ENCODE measurements around the gene TNPO2.
"Not testable (repeated sequence)": the region's sequence is repeated elsewhere in the genome, so short reads cannot be mapped to it uniquely, and the experiment has no call there.

The TNPO2 gene

DNA sequence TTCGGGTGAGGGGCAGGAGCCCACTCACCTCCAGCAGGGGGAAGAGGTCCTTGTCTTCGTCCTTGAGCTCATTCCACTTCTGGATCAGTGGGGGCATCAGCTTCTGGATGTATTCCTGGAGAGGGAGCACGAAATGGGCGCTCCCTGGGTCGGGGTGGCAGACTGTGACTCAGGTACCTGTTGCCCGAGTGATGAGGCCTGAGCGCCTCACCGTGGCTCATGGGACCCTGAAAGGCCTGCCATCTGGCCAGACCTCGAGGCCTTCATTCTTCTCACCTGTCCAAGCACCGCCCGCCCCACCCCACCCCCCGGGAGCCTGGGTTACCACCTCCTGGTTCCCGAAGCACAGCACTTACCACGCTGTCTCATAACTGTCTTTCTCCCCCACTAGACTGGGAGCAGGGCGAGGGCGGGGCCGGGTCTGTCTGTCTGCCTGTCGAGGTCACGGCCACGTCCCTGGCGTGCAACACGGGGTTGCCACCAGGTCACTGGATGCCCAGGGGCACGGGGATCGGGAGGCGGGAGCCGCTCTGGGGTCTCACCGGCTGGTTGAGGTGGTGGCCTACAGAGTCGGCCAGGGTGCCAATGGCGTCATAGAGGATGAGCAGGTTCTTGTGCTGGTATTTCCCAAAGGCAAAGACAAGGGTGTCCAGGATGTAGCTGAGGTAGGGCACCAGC is 17.9 kb downstream of the TNPO2 start:
- no peak overlapping the region for H3K27ac Mint-ChIP-seq
- H3K27me3 Mint-ChIP-seq, result no peaks in the 10 kb centered on the region
- ATAC-seq (ENCODE audit: low read depth) (no peak), DNase-seq (ENCODE audit: low spot score in 2 of 2) (no peak)
- no peaks in the 10 kb centered on the region for H3K4me1 Mint-ChIP-seq
- no peaks in the 10 kb centered on the region for H3K9me3 Mint-ChIP-seq
- peaks cover 25% of the 10 kb centered on the region for H3K36me3 Mint-ChIP-seq
- H3K4me3 Mint-ChIP-seq, result no peak overlapping the region

GRCh38 chr19:12705169-12705568 is 18.6 kb downstream of the TNPO2 start:
- no peaks in the 10 kb centered on the region for H3K4me1 Mint-ChIP-seq
- H3K4me3 Mint-ChIP-seq, result no peak overlapping the region
- no peaks in the 10 kb centered on the region for H3K9me3 Mint-ChIP-seq
- H3K27me3 Mint-ChIP-seq, result no peaks in the 10 kb centered on the region
- H3K36me3 Mint-ChIP-seq, result peaks cover 23% of the 10 kb centered on the region
- no peak overlapping the region for H3K27ac Mint-ChIP-seq
- DNase-seq (ENCODE audit: low spot score in 2 of 2), result no peak
- ATAC-seq (ENCODE audit: low read depth), result no peak

DNA sequence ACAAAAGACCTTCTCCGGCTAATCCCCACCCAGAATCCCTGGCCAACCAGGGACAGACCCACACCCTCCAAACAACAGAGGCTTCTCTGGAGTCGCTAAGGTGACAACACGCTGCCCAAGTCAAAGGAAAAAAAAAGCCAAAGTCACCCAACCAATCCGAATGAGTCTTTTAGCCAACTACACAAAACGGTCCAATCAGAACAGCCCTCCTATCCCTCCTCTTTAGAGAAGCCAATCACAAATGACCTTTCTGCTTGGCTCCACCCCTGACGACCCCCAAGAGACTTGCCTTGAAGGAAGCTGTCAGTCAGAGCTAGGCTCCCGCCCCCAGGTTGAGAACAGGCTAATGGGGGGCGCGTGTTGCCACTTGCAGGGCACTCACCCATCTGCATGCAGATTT is 20.7 kb downstream of the TNPO2 start:
- no peak overlapping the region for H3K4me3 Mint-ChIP-seq

DNA sequence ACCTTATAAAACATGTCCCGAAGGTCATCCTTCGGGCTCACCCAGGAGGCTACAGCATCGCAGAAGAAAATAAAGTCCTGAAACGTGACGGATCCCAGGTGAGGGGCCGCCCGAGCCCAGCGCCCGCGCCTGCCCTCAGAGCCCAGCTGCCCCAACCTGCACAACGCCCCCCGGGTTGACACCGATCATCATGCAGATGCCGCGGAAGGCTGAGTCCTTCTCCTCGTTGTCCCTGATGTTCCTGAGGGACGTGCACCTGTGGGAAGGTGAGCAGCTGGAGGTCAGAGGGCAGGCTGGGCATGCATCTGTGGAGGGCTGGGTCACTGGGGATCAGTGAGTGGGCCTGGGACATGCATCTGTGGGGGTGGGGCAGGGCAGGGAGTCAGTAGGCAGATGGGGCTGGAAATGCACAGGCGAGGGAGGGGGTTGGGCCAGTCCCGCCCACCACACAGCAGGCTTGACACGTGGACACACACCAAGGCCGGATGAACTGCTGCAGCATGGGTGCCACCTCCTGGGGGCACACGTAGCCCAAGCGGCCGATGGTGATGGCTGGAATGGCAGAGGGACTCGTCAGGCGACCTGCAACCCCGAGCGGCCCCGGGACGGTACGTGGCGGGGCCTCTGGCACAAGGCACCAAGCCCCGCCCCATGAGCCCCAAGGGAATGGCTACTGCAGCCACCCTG is 22.0 kb downstream of the TNPO2 start:
- no peak overlapping the region for H3K27ac Mint-ChIP-seq
- H3K4me3 Mint-ChIP-seq, result no peak overlapping the region
- H3K4me1 Mint-ChIP-seq, result peaks cover 1% of the 10 kb centered on the region
- no peaks in the 10 kb centered on the region for H3K27me3 Mint-ChIP-seq
- H3K36me3 Mint-ChIP-seq, result peaks cover 23% of the 10 kb centered on the region
- no peak for ATAC-seq (ENCODE audit: low read depth)
- no peak for DNase-seq (ENCODE audit: low spot score in 2 of 2)
- no peaks in the 10 kb centered on the region for H3K9me3 Mint-ChIP-seq

More for the DNA sequence above, 20.7 kb downstream of the TNPO2 start:
- no peaks in the 10 kb centered on the region for H3K27me3 Mint-ChIP-seq
- no peak overlapping the region for H3K27ac Mint-ChIP-seq
- DNase-seq (ENCODE audit: low spot score in 2 of 2), result no peak
- ATAC-seq (ENCODE audit: low read depth), result no peak
- no peaks in the 10 kb centered on the region for H3K9me3 Mint-ChIP-seq
- peaks cover 23% of the 10 kb centered on the region for H3K36me3 Mint-ChIP-seq
- no peaks in the 10 kb centered on the region for H3K4me1 Mint-ChIP-seq

DNA sequence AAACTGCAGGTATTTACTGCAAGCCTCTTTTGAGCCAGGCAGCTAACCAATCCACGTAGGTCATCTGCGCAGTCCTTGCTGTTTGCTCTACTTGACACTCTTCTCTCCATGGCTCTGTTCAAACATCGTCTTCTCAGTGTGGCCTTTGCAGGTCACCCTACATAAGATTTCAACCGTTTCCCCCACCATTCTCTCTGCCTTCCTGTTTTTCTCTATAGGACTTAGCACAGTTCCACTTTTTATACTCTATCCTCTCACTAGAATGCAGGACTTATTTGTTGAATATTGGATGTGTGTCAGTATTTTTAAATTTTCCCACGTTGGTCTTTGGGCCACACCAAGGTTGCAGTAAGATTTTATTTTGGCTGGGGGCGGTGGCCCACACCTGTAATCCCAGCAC is 25.6 kb downstream of the TNPO2 start:
- Mint-ChIP-seq H3K27ac (peak overlapping the region; percentile 28), H3K4me1 (peaks cover 3% of the 10 kb centered on the region), H3K9me3 (no peaks in the 10 kb centered on the region), H3K4me3 (peak overlapping the region; percentile 58), H3K36me3 (peaks cover 8% of the 10 kb centered on the region), H3K27me3 (no peaks in the 10 kb centered on the region)
- ATAC-seq (ENCODE audit: low read depth) (no peak), DNase-seq (ENCODE audit: low spot score in 2 of 2) (no peak)

DNA sequence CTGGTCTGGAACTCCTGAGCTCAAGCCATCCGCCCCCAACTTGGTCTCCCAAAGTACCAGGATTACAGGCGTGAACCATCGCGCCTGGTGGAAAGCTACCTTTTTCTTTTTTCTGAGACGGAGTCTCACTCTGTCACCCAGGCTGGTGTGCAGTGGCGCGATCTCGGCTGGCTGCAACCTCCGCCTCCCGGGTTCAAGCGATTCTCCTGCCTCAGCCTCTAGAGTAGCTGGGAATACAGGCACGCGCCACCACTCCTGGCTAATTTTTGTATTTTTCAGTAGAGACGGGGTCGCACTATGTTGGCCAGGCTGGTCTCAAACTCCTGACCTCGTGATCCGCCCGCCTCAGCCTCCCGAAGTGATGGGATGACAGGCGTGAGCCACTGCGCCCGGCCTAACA is 26.3 kb downstream of the TNPO2 start:
- not testable (repeated sequence) for DNase-seq (ENCODE audit: low spot score in 2 of 2); H3K9me3 Mint-ChIP-seq; H3K27me3 Mint-ChIP-seq; H3K4me1 Mint-ChIP-seq; H3K27ac Mint-ChIP-seq; ATAC-seq (ENCODE audit: low read depth); H3K36me3 Mint-ChIP-seq
- H3K4me3 Mint-ChIP-seq, result peak overlapping the region; percentile 32

DNA sequence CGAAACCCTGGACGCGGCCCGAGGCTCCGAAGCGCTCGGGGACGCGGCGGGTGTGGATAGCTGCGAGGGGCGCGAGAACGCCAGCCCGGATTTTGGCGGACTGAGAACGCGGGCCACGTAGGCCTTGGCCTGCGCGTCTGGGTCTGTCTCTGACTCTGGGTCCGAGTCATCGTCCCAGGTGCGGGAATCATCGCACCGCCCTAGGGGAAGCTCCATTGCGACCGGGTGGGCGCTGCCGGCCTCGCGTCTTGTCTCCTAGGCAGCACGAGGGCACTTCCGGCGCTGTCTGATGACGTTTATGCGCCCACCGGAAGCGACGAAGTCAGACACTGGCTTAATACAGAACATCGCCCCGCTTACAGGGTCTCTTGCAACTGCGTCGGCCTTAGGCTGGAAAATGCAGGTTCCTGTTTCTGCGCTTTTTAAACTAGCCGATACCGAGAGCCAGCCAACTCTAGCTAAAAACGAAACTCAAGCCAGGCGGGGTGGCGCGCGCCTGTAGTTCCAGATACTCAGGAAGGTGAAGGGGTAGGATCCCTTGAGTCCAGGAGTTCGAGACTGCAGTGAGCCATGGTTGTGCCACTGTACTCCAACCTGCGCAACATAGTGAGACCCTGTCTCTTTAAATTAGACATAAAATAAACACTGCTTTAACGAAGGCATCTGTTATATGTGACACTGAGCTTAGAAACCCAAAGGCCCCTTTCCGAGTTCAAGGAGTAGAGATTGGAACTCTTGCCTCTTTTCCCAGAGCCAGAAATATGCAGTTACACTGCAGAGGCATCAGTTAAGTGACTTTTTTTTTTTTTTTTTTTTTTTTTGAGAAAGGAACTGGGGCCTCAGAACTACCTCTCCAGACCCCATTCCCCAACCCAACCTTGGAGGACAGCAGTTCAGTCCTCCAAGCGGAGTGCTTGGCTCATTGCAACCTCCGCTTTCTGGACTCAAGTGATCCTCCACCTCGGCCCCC is 27.1 kb downstream of the TNPO2 start, which contains the start of gene FBXW9:
FBXW9 (minus strand) TSS at position 266 of the 970 bp plus-strand sequence; CDS start at position 216, 50 bp downstream.
- Mint-ChIP-seq H3K4me3 (peak within 1 kb of the TSS; percentile 91), H3K9me3 (no peaks in the 10 kb centered on the region), H3K36me3 (peaks cover 5% of the 10 kb centered on the region), H3K27me3 (no peaks in the 10 kb centered on the region), H3K27ac (peak within 1 kb of the TSS; percentile 95), H3K4me1 (peaks cover 3% of the 10 kb centered on the region)
- DNase-seq (ENCODE audit: low spot score in 2 of 2), result peak; percentile 97 to 99
- ATAC-seq (ENCODE audit: low read depth), result peak; percentile 91

DNA sequence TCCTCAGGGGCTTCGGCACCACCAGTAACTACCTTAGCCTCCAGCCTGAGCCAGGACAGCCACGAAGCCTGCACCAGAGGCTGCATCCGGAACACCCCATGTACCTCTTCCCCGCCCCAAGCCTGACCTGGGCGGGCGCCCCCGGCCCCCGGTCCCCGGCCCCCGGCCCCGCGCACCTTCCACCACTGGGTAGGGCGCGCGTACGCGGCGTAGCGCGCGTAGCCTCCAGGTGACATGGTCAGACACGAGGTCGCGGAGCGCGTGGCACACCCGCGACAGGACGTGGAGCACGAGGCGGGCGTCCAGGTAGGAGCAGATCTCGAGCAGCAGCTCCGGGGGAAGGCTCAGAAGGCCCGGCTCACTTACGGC is 27.8 kb downstream of the TNPO2 start:
- no peak for DNase-seq (ENCODE audit: low spot score in 2 of 2)
- peak; percentile 7 for ATAC-seq (ENCODE audit: low read depth)
- Mint-ChIP-seq H3K4me3 (peak overlapping the region; percentile 91), H3K36me3 (no peaks in the 10 kb centered on the region), H3K27ac (peak overlapping the region; percentile 95), H3K9me3 (no peaks in the 10 kb centered on the region), H3K4me1 (peaks cover 3% of the 10 kb centered on the region), H3K27me3 (no peaks in the 10 kb centered on the region)

DNA sequence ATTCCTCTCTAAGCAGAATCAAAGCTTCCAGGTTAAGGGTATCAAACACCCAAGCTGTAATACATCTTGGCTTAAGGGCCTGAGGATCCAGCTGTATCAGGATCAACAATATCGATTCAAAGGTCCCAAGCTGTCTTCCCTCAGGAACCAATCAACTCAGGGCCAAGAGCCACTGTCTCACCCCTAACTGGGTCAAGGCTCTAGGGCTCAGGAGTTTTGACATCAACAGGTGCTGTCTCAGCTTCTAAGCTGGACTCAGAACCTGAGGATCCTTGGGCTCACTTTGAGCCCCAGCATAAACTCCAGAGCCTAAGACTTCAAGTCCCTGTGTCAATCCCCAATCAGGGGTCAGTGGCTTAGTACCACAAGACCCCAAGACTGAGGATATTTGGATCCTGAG is 28.2 kb downstream of the TNPO2 start:
- DNase-seq (ENCODE audit: low spot score in 2 of 2) (no peak), ATAC-seq (ENCODE audit: low read depth) (no peak)
- H3K27me3 Mint-ChIP-seq, result no peaks in the 10 kb centered on the region
- H3K27ac Mint-ChIP-seq, result no peak overlapping the region
- peaks cover 3% of the 10 kb centered on the region for H3K4me1 Mint-ChIP-seq
- peak overlapping the region; percentile 62 for H3K4me3 Mint-ChIP-seq
- H3K36me3 Mint-ChIP-seq, result no peaks in the 10 kb centered on the region
- no peaks in the 10 kb centered on the region for H3K9me3 Mint-ChIP-seq

DNA sequence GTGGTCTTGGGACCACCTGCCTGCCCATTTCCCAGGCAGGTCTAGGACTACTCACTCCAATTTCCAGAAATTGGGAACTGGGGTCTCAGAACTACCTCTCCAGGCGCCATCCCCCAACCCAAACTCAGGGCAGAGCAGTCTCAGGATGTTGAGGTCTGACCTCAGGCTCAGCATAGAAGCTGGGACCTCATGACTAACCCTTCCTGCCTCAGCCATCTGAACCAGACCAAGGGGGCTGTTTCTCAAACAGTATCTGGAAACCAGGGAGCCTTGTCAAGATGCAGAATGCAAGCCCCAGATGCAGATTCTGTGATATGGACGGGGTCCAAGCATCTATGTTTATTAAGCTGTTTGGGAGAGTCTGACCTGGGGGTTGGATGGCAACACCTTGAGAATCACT is 28.6 kb downstream of the TNPO2 start:
- no peak for DNase-seq (ENCODE audit: low spot score in 2 of 2)
- no peak for ATAC-seq (ENCODE audit: low read depth)
- H3K4me1 Mint-ChIP-seq, result peaks cover 3% of the 10 kb centered on the region
- no peaks in the 10 kb centered on the region for H3K9me3 Mint-ChIP-seq
- H3K4me3 Mint-ChIP-seq, result no peak overlapping the region
- no peaks in the 10 kb centered on the region for H3K36me3 Mint-ChIP-seq
- no peak overlapping the region for H3K27ac Mint-ChIP-seq
- H3K27me3 Mint-ChIP-seq, result no peaks in the 10 kb centered on the region

DNA sequence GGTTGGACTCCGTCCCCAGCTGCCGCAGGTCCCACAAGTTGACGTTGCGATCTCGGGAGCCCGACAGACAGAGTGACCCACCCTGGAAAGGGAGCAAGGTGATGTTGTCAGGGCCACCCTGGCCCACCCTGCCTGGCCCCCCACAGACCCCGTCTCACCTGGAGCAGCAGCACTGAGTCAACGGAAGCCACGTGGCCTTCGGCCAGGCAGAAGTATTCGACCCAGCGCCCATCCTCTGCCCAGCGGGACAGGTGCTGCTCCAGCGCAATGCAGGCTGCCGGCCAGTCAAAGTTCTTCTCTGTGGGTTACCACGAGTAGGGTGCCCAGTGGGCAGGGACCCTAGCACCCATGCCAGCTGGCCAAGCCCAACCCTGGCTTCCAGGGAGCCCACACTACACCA is 29.1 kb downstream of the TNPO2 start:
- DNase-seq (ENCODE audit: low spot score in 2 of 2), result no peak
- no peaks in the 10 kb centered on the region for H3K36me3 Mint-ChIP-seq
- no peaks in the 10 kb centered on the region for H3K9me3 Mint-ChIP-seq
- peaks cover 3% of the 10 kb centered on the region for H3K4me1 Mint-ChIP-seq
- H3K4me3 Mint-ChIP-seq, result no peak overlapping the region
- H3K27me3 Mint-ChIP-seq, result no peaks in the 10 kb centered on the region
- H3K27ac Mint-ChIP-seq, result no peak overlapping the region
- no peak for ATAC-seq (ENCODE audit: low read depth)

DNA sequence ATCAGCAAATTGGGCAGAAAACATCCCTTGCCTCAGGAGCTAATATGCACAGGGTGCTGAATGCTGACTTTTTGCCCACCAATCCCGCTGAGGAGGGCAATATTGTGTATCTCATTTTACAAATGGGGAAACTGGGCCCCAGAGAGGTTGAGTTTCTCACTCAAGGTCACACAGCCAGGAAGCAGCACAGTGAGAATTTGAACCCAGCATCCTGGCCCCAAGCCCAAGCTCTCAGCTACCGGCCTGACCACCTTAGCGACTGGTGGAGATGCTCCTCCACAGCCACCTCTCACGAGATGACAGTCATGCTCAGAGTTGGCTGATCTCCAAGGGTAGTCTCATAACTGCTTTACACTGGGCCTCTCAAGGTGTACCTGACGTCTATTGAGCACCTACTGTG is 30.8 kb downstream of the TNPO2 start:
- peaks cover 3% of the 10 kb centered on the region for H3K4me1 Mint-ChIP-seq
- ATAC-seq (ENCODE audit: low read depth) (no peak), DNase-seq (ENCODE audit: low spot score in 2 of 2) (no peak)
- no peak overlapping the region for H3K27ac Mint-ChIP-seq
- H3K27me3 Mint-ChIP-seq, result no peaks in the 10 kb centered on the region
- no peaks in the 10 kb centered on the region for H3K36me3 Mint-ChIP-seq
- no peak overlapping the region for H3K4me3 Mint-ChIP-seq
- H3K9me3 Mint-ChIP-seq, result no peaks in the 10 kb centered on the region

DNA sequence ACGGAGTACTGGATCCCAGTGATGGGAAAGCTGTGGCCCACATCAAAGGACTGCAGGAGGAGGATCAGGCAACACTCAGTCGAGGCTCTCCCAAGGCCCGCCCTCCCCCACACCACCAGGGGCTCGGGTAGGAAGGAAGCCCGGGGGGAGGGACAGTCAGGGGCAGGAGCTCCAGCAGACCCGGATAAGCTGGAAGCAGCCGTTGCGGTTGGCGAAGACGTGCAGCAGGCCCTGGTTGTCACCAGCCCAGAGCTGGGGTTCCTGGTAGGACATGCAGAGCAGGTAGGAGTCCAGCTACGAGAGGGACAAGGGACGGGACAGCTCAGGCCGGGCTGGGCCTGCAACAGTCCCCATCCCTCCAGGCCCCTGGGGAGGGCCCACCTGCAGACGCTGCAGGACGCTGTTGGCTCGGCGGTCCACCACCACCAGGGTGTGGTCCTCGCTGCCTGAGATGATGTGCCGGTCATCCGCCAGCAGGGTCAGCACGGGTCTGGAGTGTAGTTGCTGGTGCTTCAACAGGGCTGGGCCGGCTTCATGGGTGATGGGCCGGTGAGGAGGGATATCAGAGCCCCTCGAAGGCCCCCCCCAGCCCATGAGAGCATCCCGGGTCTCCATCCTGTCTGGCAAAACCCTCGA is 34.0 kb downstream of the TNPO2 start:
- DNase-seq (ENCODE audit: low spot score in 2 of 2), result no peak
- Mint-ChIP-seq H3K4me1 (no peaks in the 10 kb centered on the region), H3K36me3 (no peaks in the 10 kb centered on the region), H3K9me3 (no peaks in the 10 kb centered on the region), H3K27ac (no peak overlapping the region), H3K27me3 (no peaks in the 10 kb centered on the region), H3K4me3 (no peak overlapping the region)
- no peak for ATAC-seq (ENCODE audit: low read depth)

- Mint-ChIP-seq H3K4me1 (no peaks in the 10 kb centered on the region), H3K36me3 (no peaks in the 10 kb centered on the region), H3K27ac (no peak overlapping the region), H3K9me3 (no peaks in the 10 kb centered on the region), H3K27me3 (no peaks in the 10 kb centered on the region), H3K4me3 (no peak overlapping the region)
- ATAC-seq (ENCODE audit: low read depth) (no peak), DNase-seq (ENCODE audit: low spot score in 2 of 2) (no peak)
Measured at GRCh38 chr19:12689012-12689411, 34.7 kb downstream of the TNPO2 start.
